GM19193 (cell line): ENCODE data around the gene LRRC27.

Source experiments
- POLR2A ChIP-seq: IDR thresholded peaks from 4 replicates; pipeline ENCODE4 v1.6.1; 2011; ENCODE audit not compliant: insufficient read depth, insufficient read length; ENCODE audit errors: extremely low read depth

The LRRC27 gene

DNA sequence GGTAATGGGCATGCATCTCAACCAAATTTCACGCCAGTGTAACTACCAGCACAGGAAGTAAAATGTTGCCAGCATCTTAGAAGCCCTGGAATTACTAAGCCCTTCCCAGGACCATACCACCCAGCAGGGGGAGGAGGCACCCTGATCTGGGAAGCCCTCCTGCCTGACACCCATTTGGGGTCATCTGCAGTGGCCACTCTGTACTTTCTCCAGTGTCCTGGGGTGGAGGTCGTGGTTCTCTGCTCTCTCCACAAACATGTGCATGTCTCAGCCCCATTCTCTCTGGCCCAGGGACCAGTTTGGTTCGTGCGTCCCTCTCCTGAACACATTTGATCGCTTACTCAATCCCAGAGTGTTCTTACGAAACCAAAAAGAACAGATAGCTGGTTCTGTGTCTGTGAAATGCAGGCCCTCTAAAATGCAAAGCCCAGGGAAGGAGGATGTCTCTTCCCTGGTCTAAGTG, 9.4 kb upstream of the LRRC27 start:
- TF ChIP-seq POLR2A, result no peak

DNA sequence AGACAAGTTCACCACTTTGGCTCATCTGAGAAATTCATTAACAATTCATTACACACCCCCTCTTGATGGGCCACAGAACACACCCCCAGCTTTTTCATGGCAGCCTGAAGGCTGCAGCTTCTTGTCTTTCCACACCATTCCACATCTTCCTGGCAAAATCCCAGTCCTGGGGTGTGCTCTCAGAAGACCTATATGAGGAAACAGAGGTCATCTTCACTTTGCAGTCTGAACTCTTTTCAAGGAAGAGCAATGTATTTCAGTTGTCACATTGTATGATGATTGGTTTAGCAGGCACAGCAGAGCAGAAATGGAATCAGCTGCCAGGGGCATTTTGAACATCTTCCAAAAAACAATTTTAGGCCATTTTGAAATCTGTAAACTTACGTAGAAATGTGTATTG, 7.8 kb upstream of the LRRC27 start:
- no peak for TF ChIP-seq POLR2A

- no peak for TF ChIP-seq POLR2A
Observed at GRCh38 chr10:132326344-132326889, 5.6 kb upstream of the LRRC27 start.

DNA sequence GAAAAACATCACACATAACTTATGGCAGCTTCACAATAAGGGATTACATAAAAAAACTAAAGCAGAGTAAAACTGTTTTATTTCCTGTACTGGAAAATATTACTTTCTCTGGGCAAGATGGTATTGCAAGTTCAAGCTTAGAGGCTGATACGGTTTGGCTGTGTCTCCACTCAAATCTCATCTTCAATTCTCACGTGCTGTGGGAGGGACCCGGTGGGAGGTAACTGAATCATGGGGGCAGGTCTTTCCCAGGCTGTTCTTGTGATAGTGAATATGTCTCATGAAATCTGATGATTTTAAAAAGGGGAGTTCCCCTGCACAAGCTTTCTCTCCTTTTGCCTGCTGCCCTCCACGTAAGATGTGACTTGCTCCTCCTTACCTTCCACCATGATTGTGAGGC, 5.1 kb upstream of the LRRC27 start:
- no peak for TF ChIP-seq POLR2A

GRCh38 chr10:132328106-132328505, 3.9 kb upstream of the LRRC27 start:
- no peak for TF ChIP-seq POLR2A

- TF ChIP-seq POLR2A, result no peak
Observed at GRCh38 chr10:132328738-132329137, 3.3 kb upstream of the LRRC27 start.

GRCh38 chr10:132329565-132330485, 2.2 kb upstream of the LRRC27 start:
- TF ChIP-seq POLR2A, result no peak

- TF ChIP-seq POLR2A, result no peak
Observed at GRCh38 chr10:132330486-132330833, 1.5 kb upstream of the LRRC27 start.

DNA sequence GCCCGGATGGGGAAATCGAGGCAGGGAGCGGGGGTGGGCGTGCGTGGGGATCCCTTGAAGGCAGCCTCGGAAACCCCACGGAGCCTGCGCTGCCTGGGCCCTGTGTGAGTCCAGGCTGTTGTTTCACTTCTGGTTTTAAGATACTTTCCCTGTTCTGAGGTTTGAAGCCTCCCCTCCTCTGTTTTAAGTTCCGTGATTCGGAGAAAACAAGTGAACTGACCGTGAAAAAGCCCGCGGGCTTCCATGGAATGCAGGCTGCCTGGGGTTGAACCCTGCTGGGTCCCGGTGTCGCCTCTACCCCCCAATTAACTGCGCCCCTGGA, 401 bp downstream of the LRRC27 start:
- peak; percentile 15 for TF ChIP-seq POLR2A

DNA sequence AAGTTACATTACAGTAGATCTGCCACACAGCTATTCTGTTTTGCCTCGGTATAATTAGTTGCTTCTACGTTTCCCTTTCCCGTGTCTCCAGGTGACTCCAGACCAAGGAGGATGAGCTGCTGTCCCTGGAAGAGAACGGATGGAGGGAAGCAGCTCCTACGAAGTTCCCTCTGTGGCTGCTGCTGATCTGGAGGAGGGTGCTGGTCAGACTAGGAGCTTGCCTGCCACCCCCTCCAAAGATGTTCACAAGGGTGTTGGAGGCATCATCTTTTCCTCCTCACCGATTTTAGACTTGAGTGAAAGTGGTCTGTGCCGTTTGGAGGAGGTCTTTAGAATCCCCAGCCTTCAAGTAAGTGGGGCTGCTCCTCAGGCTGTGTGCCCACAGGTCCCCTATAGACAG, 1.4 kb downstream of the LRRC27 start:
- TF ChIP-seq POLR2A, result no peak

DNA sequence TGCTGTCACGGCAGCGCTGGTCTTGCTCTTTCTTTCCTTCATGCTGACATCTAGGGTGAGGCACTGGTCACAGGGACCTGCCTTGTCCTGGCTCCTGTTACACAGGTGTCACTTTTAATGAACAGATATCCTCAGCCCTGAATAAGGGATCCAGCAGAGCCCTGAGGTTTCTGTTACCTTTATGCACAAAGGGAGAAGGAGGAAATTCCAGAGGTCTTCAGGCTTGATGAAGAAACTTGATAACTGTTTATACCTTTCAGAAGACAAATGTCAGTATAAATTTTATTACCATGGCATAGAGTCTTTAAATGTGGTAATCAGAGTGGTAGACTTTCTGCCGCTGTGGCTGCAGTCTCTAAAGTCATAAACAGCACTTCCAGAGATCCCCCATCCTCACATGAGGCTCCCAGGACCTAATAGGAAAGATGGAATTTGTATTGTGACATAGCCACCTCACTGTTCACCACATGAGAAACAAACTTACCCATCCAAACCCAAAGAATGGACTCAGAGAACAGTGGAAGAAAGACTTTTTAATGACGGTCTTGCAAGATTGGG, 2.7 kb downstream of the LRRC27 start:
- no peak for TF ChIP-seq POLR2A

- peak; percentile 31 for TF ChIP-seq POLR2A
Observed at GRCh38 chr10:132335189-132336063, 3.4 kb downstream of the LRRC27 start.

DNA sequence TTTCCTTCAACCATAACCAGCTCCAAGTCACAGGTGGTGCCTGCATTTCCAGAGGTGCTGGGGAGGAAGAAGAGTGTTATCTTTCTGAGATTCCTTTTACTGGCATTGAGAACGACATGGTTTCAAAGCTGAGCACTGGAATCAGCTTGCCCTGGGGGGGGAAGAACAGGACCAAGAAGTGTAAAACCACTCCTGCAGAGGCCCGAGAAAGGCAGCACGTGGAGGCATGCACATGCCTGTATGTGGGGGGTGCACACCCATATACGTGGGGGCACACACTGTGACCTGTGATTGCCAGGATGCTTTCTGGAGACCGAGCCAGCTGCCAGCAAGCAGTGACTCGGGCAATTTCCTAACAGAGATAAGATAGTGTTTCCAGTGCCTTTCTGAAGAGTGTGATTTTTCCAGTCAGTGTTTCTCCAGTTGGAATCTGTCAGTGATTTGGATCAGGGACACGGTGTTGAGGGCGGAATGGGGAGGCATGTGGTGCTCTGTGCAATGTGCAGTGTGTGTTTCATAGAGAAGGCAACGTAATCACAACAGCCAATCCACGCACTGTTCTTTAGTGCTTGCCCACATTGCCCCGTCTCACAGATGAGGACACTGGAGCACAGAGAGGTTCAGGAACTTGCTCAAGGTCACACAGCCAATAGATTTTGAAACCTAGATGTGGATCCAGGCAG, 4.2 kb downstream of the LRRC27 start:
- TF ChIP-seq POLR2A, result no peak

- TF ChIP-seq POLR2A, result peak; percentile 62
Observed at GRCh38 chr10:132336919-132337407, 5.0 kb downstream of the LRRC27 start.
